Adipose tissue (tissue), 3 donors: ENCODE measurements around the gene TSKU. TPM values are rescaled to one million over a fixed set of nuclear protein-coding genes. Genes with fewer than 3 reads are reported as not detected.
A peak's percentile ranks its signal among the peaks of the same experiment; 100 is the strongest.

Experiments
- H3K27ac ChIP-seq: one replicate; pipeline ENCODE4 v1.5.1; 2013; ENCODE audit warnings: low read depth, low read length
- WGBS, 3 donors: extraction: QIAGEN DNeasy Blood & Tissue Kit; methylation state at CpG; one replicate each; pipeline ENCODE4 v1.1.7; 2013; 5-methylcytosine and 5-hydroxymethylcytosine counted together
- polyA plus RNA-seq, 3 donors: library from polyadenylated mRNA; stranded (reverse); fragments of 200-250 nt; gene quantifications; one replicate each; pipeline ENCODE4 v1.2.3, GENCODE V29; 2013
- donor health status: healthy with polysubstance abuse.
- donor health status: Bipolar disorder and iron deficiency.
- donor health status: healthy.

Gene TSKU
- polyA plus RNA-seq, 3 donors, result 46.7 to 129 (median 67.9) TPM

DNA sequence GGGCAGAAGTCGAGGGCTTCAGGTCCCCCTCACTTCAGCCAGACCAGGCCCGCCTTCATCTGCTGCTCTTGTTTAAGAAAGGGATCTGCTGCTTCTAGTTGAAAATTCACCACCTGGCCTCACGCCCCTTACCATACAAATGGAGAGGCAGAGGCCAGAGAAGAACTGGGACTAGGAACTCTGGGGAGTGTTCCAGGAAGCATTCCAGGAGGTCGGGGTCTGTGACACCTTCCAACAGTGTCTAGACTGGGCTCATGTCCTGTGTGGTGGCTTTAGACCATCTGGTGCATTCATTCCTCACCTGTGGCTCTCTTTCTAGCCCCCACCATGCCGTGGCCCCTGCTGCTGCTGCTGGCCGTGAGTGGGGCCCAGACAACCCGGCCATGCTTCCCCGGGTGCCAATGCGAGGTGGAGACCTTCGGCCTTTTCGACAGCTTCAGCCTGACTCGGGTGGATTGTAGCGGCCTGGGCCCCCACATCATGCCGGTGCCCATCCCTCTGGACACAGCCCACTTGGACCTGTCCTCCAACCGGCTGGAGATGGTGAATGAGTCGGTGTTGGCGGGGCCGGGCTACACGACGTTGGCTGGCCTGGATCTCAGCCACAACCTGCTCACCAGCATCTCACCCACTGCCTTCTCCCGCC lies 12.3 kb downstream of the TSKU start:
- WGBS, 3 donors, result 84 to 87% (median 86%) methylated on average over 21 of the region's 21 CpGs
- no peak overlapping the region for H3K27ac ChIP-seq

DNA sequence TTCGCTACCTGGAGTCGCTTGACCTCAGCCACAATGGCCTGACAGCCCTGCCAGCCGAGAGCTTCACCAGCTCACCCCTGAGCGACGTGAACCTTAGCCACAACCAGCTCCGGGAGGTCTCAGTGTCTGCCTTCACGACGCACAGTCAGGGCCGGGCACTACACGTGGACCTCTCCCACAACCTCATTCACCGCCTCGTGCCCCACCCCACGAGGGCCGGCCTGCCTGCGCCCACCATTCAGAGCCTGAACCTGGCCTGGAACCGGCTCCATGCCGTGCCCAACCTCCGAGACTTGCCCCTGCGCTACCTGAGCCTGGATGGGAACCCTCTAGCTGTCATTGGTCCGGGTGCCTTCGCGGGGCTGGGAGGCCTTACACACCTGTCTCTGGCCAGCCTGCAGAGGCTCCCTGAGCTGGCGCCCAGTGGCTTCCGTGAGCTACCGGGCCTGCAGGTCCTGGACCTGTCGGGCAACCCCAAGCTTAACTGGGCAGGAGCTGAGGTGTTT lies 12.8 kb downstream of the TSKU start:
- no peak overlapping the region for H3K27ac ChIP-seq
- WGBS, 3 donors, result 95 to 96% (median 95%) methylated on average over 26 of the region's 26 CpGs

DNA sequence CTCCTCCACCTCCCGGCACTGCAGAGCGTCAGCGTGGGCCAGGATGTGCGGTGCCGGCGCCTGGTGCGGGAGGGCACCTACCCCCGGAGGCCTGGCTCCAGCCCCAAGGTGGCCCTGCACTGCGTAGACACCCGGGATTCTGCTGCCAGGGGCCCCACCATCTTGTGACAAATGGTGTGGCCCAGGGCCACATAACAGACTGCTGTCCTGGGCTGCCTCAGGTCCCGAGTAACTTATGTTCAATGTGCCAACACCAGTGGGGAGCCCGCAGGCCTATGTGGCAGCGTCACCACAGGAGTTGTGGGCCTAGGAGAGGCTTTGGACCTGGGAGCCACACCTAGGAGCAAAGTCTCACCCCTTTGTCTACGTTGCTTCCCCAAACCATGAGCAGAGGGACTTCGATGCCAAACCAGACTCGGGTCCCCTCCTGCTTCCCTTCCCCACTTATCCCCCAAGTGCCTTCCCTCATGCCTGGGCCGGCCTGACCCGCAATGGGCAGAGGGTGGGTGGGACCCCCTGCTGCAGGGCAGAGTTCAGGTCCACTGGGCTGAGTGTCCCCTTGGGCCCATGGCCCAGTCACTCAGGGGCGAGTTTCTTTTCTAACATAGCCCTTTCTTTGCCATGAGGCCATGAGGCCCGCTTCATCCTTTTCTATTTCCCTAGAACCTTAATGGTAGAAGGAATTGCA lies 13.5 kb downstream of the TSKU start:
- H3K27ac ChIP-seq, result no peak overlapping the region
- WGBS, 3 donors, result 88 to 96% (median 91%) methylated on average over 20 of the region's 20 CpGs

DNA sequence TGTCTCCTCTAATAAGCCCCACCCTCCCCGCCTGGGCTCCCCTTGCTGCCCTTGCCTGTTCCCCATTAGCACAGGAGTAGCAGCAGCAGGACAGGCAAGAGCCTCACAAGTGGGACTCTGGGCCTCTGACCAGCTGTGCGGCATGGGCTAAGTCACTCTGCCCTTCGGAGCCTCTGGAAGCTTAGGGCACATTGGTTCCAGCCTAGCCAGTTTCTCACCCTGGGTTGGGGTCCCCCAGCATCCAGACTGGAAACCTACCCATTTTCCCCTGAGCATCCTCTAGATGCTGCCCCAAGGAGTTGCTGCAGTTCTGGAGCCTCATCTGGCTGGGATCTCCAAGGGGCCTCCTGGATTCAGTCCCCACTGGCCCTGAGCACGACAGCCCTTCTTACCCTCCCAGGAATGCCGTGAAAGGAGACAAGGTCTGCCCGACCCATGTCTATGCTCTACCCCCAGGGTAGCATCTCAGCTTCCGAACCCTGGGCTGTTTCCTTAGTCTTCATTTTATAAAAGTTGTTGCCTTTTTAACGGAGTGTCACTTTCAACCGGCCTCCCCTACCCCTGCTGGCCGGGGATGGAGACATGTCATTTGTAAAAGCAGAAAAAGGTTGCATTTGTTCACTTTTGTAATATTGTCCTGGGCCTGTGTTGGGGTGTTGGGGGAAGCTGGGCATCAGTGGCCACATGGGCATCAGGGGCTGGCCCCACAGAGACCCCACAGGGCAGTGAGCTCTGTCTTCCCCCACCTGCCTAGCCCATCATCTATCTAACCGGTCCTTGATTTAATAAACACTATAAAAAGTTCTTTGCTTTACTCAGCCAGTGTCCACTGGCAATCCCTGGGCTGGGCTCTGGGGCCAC lies 14.4 kb downstream of the TSKU start:
- WGBS, 3 donors, result 92 to 96% (median 95%) methylated on average over 11 of the region's 11 CpGs
- no peak overlapping the region for H3K27ac ChIP-seq

DNA sequence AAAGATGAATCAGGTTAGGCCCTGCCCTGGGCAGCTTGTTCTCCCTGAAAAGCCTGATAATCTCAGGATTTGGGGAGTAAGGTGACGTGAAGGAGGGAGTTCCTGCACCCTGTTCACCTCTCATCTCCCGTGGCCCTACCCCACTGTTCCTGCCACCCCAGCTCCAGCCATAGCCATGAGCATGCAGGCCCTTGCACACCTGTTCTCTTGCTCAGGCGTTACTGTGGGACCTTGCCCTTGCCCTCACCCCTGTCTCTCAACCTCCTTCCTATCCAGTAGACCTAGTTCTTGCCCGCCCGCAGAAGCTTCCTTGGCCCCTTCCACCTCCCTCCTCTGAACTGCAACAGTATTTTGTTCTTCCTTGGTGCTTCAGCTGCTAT lies 15.0 kb downstream of the TSKU start:
- WGBS, 3 donors, result 82 to 97% (median 90%) methylated on average over 5 of the region's 5 CpGs
- H3K27ac ChIP-seq, result no peak overlapping the region

DNA sequence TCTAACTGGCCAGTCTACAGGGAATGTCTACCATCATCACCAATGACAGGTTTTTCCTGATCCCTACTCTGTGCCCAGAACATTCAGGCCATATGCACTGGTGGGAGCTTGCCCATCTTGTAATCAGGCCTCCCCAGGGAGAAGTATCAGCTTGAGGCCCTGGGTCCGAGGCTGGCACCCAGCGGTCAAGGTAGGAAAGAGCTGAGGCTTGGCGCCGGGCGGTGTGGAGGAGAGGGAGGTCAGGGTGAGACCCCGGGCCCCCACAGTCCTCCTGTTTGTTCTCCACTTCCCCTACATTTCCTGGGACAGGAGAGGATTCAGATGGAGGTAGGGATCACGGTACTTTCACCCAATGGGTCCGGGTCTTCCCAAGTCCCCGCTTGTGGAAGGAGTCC lies 15.5 kb downstream of the TSKU start:
- peak overlapping the region; percentile 33 for H3K27ac ChIP-seq
- 56 to 87% (median 72%) methylated on average over 9 of the region's 9 CpGs for WGBS, 3 donors

DNA sequence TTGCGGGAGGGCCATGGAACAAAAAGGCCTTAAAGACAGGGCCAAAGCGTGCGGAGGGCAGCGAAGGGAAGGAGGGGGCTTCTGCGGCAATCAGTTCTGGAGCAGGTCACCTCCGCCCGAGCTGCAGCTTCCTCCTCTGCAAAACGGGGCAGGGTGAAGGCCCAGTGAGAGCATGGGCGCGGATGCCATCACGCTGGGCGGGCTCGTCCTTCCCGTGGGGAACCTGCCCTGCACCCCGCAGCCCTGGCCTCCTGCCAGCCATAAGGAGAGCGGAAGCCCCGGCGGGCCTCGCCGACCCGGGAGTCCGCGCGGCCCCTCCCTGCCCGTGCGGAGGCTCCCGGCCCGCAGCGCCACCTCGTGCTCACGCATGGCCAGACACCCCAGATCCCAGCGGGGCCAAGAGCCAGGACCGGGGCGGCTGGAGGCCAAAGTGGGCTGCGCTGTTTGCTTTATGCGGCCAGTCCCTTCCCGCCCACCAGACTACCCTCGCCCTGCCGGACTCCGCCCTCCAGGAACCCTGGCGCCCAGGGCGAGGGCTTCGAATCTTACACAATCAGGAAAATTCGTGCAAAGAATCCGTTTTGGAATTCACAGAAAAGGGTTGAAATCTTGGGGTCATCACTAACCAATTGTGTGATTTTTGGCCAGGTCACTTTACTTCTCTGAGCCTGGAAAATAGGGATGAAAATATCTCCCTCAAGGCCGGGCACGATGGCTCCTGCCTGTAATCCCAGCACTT lies 16.1 kb downstream of the TSKU start:
- peak overlapping the region; percentile 33 for H3K27ac ChIP-seq
- WGBS, 3 donors, result 4 to 18% (median 5%) methylated on average over 41 to 47 of the region's 47 CpGs

DNA sequence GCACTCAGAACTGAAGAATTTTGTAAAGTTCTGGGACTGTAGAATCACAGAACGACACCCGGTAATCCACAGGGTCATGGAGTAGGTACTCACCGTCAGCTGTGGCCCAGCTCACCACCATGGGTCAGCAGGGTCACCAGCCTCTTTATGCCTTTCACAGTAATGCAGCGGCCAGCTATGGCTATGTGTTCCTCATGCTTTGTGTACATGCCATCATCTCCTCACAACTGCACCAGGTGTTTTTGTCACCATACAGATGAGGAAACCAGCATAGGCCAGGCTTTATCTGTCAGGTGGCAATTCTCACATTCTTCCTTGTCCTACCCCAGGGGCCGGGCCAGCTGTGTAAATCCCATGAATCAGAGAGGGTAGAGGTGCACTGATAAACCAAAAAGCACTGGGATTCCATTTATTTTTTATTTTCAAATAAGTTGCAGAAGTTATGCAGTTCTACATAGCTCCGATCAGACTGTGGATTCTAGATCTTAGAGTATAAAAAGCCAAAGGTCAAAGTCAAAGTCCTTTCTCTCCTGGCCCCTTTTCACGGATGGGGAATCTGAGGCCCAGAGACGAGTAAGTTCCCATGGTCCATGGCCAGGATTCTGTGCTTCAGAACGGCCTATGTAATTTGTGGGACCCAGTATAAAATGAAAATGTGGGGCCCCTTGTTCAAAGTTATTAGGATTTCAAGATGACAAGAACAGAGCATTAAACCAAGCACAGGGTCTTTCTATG lies 17.5 kb downstream of the TSKU start:
- 45 to 92% (median 80%) methylated on average over 9 of the region's 9 CpGs for WGBS, 3 donors

DNA sequence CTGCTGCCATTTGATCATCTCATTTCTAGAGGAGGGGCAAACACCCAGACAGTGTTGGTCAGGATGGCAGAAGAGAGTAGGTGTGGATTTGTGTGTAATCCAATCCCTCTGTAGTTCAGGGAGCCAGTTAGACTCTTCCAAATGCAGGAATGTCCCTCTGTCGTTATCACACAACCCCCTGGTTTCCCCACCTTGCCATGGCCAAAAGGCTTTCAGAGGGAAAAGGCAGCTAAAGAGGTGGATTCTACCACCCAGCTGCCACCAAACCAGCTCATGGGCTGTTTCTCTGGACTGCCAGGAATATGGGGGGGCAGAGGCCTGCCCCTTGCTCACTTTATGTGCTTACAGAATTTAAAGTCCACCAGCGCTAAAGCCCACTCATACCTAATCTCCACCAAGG lies 18.1 kb downstream of the TSKU start:
- no peak overlapping the region for H3K27ac ChIP-seq
- 70 to 89% (median 74%) methylated on average over 2 of the region's 2 CpGs for WGBS, 3 donors

More for the DNA sequence above, 17.5 kb downstream of the TSKU start:
- no peak overlapping the region for H3K27ac ChIP-seq

DNA sequence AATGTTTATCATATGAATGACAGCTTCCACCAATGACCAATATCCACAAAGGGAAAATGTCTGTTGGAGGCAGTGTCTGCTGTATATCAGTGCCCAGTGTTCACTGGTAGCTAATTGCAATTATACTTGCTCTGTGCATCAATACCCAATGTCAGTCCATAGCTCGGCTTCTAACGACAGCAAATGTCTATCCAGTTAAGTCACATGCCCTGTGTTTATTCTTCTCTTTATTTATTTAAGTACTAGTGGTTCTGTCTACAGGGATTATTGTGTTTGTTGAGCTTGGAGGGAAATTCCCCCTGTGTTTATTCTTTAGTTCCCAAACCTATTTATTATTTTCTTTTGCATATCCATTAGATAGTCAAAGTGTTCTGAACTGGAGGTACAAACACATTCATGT lies 18.6 kb downstream of the TSKU start:
- no peak overlapping the region for H3K27ac ChIP-seq
- 35 to 75% (median 43%) methylated on average over 2 of the region's 2 CpGs for WGBS, 3 donors

DNA sequence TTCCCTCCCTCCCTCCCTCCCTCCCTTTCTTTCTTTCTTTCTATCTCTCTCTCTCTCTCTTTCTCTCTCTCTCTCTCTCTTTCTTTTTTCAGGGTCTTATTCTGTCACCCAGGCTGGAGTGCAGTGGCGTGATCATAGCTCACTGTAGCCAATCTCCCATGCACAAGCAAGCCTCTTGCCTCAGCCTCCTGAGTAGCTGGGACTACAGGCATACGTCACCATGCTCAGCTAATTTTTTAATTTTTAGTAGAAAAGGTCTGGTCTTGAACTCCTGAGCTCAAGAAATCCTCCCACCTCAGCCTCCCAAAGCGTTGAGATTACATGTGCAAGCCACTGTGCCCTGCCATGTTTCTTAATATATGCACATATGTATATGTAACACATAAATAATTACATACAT lies 19.0 kb downstream of the TSKU start:
- WGBS, 3 donors, result 81 to 86% (median 85%) methylated on average over 3 of the region's 3 CpGs
- no peak overlapping the region for H3K27ac ChIP-seq

DNA sequence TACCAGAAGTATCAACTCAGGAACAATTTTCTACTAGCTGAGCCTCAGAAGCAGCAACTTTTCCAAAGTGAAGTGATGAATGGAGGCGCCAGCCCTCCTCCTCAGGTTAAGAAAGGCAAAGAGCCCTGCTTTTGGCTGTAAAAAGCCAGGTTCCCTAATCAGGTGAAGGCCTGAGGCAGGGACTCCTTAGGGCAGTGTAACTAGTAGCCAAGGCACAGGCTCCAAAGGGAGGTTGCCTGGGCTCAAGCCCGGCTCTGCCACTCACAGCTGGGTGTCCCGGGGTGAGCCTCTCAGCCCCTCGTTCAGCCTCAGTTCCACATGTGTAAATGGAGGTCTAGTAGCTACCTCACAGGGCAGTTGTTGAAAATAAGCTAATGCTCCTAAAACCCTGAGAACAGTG lies 19.5 kb downstream of the TSKU start:
- H3K27ac ChIP-seq, result no peak overlapping the region
- 64 to 85% (median 80%) methylated on average over 4 of the region's 4 CpGs for WGBS, 3 donors

DNA sequence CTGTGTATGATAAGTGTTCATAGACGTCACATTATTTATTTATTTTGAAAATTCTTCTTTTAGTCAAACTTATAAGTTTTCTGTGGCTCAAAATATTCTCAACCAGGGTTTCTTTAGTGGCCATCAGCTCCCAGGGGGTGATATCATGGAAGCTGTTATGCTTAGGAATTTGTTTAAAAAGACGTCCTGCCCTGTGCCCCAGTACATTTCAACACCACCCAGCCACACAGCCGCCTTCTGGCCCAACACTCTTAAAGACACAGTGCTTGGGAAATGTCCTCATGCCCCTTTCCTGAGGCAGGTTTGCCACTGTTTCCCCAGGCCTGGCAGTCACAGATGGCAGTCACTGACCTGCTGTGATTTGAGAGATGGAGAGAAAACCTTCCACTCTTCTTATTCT lies 19.9 kb downstream of the TSKU start:
- no peak overlapping the region for H3K27ac ChIP-seq
- 34 to 42% (median 37%) methylated on average over 3 of the region's 3 CpGs for WGBS, 3 donors

DNA sequence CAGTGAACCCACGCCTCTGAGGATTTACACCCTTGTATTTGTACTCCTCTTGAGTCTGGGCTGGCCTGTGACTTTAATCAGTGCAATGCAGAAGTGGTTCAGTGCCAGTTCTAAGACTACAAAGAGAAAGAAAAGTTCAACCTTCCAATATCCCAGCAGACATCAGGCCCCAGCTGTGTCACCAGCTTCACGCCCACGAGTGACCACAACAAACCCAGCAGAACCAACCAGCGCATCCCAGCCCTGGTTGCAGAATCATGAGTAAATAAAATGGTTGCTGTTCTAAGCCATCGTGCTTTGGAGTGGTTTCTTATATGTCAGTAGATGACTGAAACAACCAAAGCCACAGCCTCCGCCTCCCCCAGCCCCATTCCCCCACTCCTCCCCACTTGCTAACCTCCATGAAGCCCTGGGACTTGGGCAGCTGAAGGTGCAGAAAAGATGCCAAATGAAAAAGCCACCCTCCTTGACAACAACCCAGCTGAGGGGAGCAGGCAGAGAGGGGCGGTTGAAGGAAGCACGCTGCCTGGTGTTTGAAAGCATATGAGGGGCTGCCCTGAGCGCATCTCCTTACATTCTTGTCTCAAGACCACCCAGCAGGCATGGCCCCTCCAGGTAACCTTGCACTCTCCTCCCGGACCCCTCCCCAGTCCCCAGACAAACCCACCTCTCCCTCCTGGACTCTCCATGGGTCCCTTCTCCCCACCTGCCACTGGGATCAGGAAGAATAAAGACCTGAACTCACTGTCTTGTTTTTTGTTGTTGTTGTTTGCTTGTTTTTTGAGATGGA lies 20.9 kb downstream of the TSKU start:
- H3K27ac ChIP-seq, result no peak overlapping the region
- WGBS, 3 donors, result 76 to 81% (median 81%) methylated on average over 10 of the region's 10 CpGs

DNA sequence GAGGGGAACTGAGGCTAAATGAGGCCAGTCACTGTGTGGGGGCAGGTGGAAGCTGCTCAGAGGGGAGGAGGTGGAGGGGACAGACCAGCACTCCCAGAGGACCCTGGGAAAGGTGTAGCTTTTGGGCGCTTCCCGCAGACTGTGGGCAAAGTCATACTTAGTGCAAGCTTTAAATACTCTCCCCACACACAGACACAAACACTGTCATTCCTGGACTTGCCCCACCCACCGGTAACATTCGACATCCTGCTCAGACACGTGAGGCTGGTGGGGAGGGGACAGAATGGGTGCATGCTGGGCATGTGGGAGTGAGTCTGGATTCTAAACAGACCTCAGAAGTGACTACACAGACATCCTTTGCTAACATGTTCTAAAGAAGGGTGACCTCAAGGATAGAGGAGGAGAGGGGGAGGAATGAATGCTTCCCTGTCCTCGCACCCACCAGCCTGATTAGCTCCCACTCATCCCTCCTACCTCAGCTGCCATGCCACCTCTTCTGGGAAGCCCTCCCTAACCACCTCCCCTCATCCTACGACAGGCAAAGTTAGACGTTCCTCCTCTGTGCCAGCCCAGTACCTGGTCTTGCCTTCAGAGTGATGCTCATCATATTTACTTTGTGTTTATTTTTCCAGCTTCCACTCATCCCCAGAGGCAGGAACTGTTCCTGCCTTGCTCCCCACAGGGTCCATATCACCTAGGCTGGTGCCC lies 22.2 kb downstream of the TSKU start:
- H3K27ac ChIP-seq, result no peak overlapping the region
- WGBS, 3 donors, result 59 to 73% (median 61%) methylated on average over 8 of the region's 8 CpGs

DNA sequence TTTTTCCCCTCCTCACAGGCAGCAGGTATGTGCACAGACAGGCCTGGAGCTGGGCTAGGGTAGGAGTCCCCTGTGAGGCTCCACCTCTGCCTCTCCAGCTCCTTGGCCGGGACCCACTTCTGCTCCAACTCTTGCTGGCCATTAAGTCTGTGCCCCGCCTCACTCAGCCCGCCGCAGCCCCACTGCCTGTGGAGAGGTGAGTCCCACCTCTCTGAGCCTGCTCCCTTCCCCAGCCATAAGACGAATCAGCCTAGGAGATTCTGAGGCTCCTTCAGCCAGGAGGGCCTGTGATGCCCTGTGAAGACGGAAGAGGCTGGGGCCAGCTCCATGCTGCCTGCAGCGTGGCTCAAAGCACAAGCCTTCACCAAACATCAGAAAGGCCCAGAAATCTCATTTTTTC lies 23.0 kb downstream of the TSKU start:
- 91 to 98% (median 93%) methylated on average over 7 of the region's 7 CpGs for WGBS, 3 donors
- H3K27ac ChIP-seq, result no peak overlapping the region
